Erythroblast (primary cell): ENCODE results near the gene TMEM242.

Experiments used
- GATA1 ChIP-seq: IDR thresholded peaks from 2 replicates; pipeline ENCODE4 v1.6.1; 2011; ENCODE audit warnings: low read depth, mild to moderate bottlenecking, control low read depth, low read length, moderate library complexity
- POLR2A ChIP-seq: IDR thresholded peaks from 2 replicates; pipeline ENCODE4 v1.6.1; 2011; ENCODE audit warnings: mild to moderate bottlenecking, low read length

DNA sequence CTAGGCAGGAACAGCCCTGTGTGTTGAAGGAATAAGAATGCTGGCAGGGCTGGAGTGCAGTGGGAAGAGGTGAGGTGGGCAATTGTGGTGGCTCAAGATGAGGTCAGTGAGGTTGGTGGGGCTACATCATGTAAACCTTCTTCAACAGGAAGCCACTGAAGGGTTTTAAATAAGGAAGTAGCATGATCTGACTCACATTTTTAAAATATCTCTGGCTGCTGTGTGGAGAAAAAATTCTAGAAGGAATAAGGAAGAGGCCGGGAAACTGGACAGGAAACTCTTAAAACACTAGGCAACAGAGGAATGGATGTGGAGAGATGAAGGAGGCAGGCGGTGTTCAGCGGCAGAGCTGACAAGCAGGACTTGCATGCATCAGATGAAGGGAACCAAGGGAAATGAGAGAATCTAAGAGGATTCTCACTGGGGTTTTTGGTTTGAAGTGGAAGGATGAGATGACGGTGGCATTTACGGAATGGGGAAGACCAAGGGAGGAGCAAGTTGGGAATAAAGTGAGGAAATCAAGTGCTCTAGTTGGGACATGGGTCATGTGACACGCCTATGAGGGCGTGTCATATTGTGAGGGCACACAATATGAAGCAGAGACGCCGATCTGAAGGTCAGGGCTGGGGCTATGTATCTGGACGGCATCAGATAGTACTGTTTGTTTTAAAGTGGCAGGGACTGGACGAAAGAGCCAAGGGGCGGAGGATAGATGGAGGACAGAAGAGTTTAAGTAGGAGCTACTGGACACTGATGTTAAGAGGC is 18.2 kb downstream of the TMEM242 start:
- TF ChIP-seq POLR2A (no peak), GATA1 (no peak)
